ENCODE data around the gene SPATA20. TPM values are rescaled to one million over a fixed set of nuclear protein-coding genes. Genes with fewer than 3 reads are reported as not detected.

The SPATA20 gene
- total and polyA plus RNA-seq, 2 of the 8 experiments (the other 6 are each of a cell fraction or from before 2014, with no cell fraction given), result 16.2 to 17.5 TPM

GRCh38 chr17:50594892-50595291, 47.9 kb downstream of the SPATA20 start:
- Histone ChIP-seq H4K5ac (ENCODE audit: insufficient read length, low read depth, low read length) (no peak overlapping the region), H4K91ac (replicated peaks; ENCODE audit: insufficient read length, low read length) (no peak overlapping the region), H3K27me3 (replicated peaks in 1 of 4; ENCODE audit: control insufficient read depth in 3 of 4, extremely low read depth in 1 of 4, insufficient read depth in 3 of 4, low read length in 3 of 4) (no peaks in the 10 kb centered on the region; a peak in 1 of 7 replicates), H3K23me2 (ENCODE audit: low read depth, low read length) (no peaks in the 10 kb centered on the region), H3K14ac (ENCODE audit: insufficient read length) (no peak overlapping the region), H3K4me3 (ENCODE audit: extremely low read depth in 1 of 4, insufficient read depth in 2 of 4, low read depth in 3 of 4, low read length in 4 of 4) (no peak overlapping the region), H2AFZ (ENCODE audit: low read length) (no peak overlapping the region), H3K56ac (replicated peaks; ENCODE audit: insufficient read length, low read depth, low read length) (no peak overlapping the region), H3K18ac (ENCODE audit: extremely low read depth, low read length) (no peak overlapping the region), H2AK5ac (ENCODE audit: low read depth, low read length) (no peak overlapping the region), H3K23ac (ENCODE audit: insufficient read length) (no peak overlapping the region), H3K9me3 (ENCODE audit: insufficient read depth in 2 of 2, low read depth in 1 of 2, low read length in 1 of 2) (no peaks in the 10 kb centered on the region), H3K79me1 (ENCODE audit: low read depth, low read length) (no peaks in the 10 kb centered on the region), H3K79me2 (ENCODE audit: control insufficient read depth in 1 of 2, insufficient read depth in 2 of 2, low read length in 2 of 2) (no peaks in the 10 kb centered on the region), H3K4ac (replicated peaks; ENCODE audit: insufficient read length, low read depth, low read length) (no peak overlapping the region), H2BK15ac (ENCODE audit: low read length) (peak overlapping the region; percentile 76; the same call in 1 of the 2 replicates), H3K9ac (replicated peaks in 1 of 4; ENCODE audit: extremely low read depth in 1 of 4, low read depth in 3 of 4, low read length in 3 of 4) (no peak overlapping the region), H2BK20ac (ENCODE audit: low read length) (no peak overlapping the region), H3K36me3 (ENCODE audit: control insufficient read depth in 2 of 4, insufficient read depth in 4 of 4, low read length in 3 of 4) (no peaks in the 10 kb centered on the region), H3K27ac (ENCODE audit: low read depth, low read length) (no peak overlapping the region), H3K4me1 (replicated peaks in 1 of 4; ENCODE audit: control insufficient read depth in 3 of 4, insufficient read depth in 4 of 4, low read length in 3 of 4) (peaks cover 0 to 12% (median 7%) of the 10 kb centered on the region in 4 experiments; a peak in 6 of 7 replicates), H3K4me2 (ENCODE audit: insufficient read depth in 1 of 2, low read depth in 2 of 2, low read length in 2 of 2) (no peak overlapping the region), H2BK5ac (ENCODE audit: low read depth, low read length) (no peak overlapping the region), H2BK12ac (ENCODE audit: low read depth, low read length) (no peak overlapping the region; the same call in 1 of the 2 replicates), H2BK120ac (replicated peaks; ENCODE audit: low read depth, low read length) (no peak overlapping the region), H4K20me1 (replicated peaks in 1 of 2; ENCODE audit: control insufficient read depth in 1 of 2, insufficient read depth in 2 of 2, low read length in 2 of 2) (peaks cover 2 to 3% of the 10 kb centered on the region in 2 experiments), H4K8ac (ENCODE audit: extremely low read depth, insufficient read depth, low read length) (no peak overlapping the region)
- DNase-seq (ENCODE audit: low read depth in 1 of 2, low spot score in 2 of 2) (no peak), FAIRE-seq (no peak)
- CTCF ChIA-PET (ENCODE audit: partially characterized antibody), result interaction anchor here (1.2 to 6.4 kb wide), 7 partner anchors 10 to 50 kb away, joined by 3 to 49 read pairs (median 6); no protein-coding TSS in a partner anchor
- 93% methylated on average over 21 of the region's 21 CpGs; no CpG with 5 or more reads in 1 of the 2 experiments for WGBS, 2 experiments (ENCODE audit: extremely low coverage in 1 of 2, insufficient coverage in 1 of 2, insufficient read length in 1 of 2, insufficient replicate concordance in 2 of 2, low coverage in 1 of 2, low lambda C conversion rate in 2 of 2, missing lambda C conversion rate in 1 of 2)
- POLR2A ChIA-PET (ENCODE audit: partially characterized antibody), result no interaction called here
- TF ChIP-seq CBX8 (IDR thresholded peaks at IDR 0.05; ENCODE audit: borderline replicate concordance, low read depth, low read length) (no peak), SP4 (IDR thresholded peaks at IDR 0.05; ENCODE audit: low read length) (no peak), EZH2 (IDR thresholded peaks at IDR 0.05; ENCODE audit: low read depth, low read length, severe bottlenecking) (no peak), RFX5 (IDR thresholded peaks at IDR 0.05; ENCODE audit: borderline replicate concordance, low read depth, low read length) (no peak), ATF3 (IDR thresholded peaks at IDR 0.05; ENCODE audit: insufficient read depth, low read depth, low read length) (no peak), CTBP2 (IDR thresholded peaks at IDR 0.05; ENCODE audit: borderline replicate concordance, insufficient read depth, insufficient read length, low read length) (no peak), POLR2A (IDR thresholded peaks at IDR 0.05; ENCODE audit: control extremely low read depth in 1 of 2, low read depth in 2 of 2, low read length in 2 of 2) (no peak), BACH1 (IDR thresholded peaks at IDR 0.05; ENCODE audit: low read length) (no peak), CHD2 (IDR thresholded peaks at IDR 0.05; ENCODE audit: low read length) (no peak), SP1 (IDR thresholded peaks at IDR 0.05; ENCODE audit: low read depth, low read length) (no peak), MAX (IDR thresholded peaks at IDR 0.05) (no peak), RNF2 (IDR thresholded peaks at IDR 0.05; ENCODE audit: borderline replicate concordance, low read depth, low read length, missing control alignments, poor library complexity, severe bottlenecking) (no peak)
